Endometrium (tissue), 2 donors: ENCODE results near the gene MEIOSIN.

Source experiments
- FAIRE-seq: peaks from 2 replicates; lab custom pipeline; 2012; peaks lifted over from hg19 to GRCh38; lab: Jason Lieb, UNC
- donor health status: control.
- donor health status: control.

MEIOSIN gene

GRCh38 chr19:45801603-45802175 lies 68.5 kb downstream of the MEIOSIN start:
- FAIRE-seq: no peak

GRCh38 chr19:45804140-45804958 lies 71.1 kb downstream of the MEIOSIN start:
- FAIRE-seq: no peak

- no peak for FAIRE-seq
These were observed 71.7 kb downstream of the MEIOSIN start for GRCh38 chr19:45804959-45805230.

GRCh38 chr19:45805719-45806118 lies 72.5 kb downstream of the MEIOSIN start:
- FAIRE-seq: no peak

GRCh38 chr19:45809643-45810159 lies 76.5 kb downstream of the MEIOSIN start:
- FAIRE-seq: no peak

GRCh38 chr19:45812297-45812696 lies 79.1 kb downstream of the MEIOSIN start:
- FAIRE-seq: no peak
